MCF 10A (cell line): ENCODE data around the gene STIM1. TPM values are rescaled to one million over a fixed set of nuclear protein-coding genes. Genes with fewer than 3 reads are reported as not detected.
"Not testable (repeated sequence)": the region's sequence is repeated elsewhere in the genome, so short reads cannot be mapped to it uniquely, and the experiment has no call there.

ENCODE experiments used
- BruUV-seq: library from RNA; stranded (reverse); fragments of 400-500 nt; replicated peaks from 2 replicates; lab custom pipeline; 2021; lab: Mats Ljungman, UMichigan
- CTCF ChIA-PET: fragments of 300-600 bp; sonication (Branson Sonifier 250); formaldehyde crosslinking; extraction: SDS; loops from one replicate; lab custom pipeline; 2021; ENCODE audit warnings: antibody characterized with exemption, inconsistent platforms; lab: Yijun Ruan, JAX
- POLR2A ChIA-PET: fragments of 300-600, 350-650 bp; sonication (Branson Sonifier 250); formaldehyde crosslinking; extraction: SDS; loops from one replicate; lab custom pipeline; 2020; ENCODE audit warnings: antibody characterized with exemption, inconsistent platforms; lab: Yijun Ruan, JAX
- DNase-seq: peaks from one replicate; pipeline ENCODE4 v3.0.0-alpha.2; 2018; ENCODE audit not compliant: unreplicated experiment
- H3K27ac Mint-ChIP-seq: one replicate; pipeline ENCODE4 v1.8.0; 2022; ENCODE audit warnings: mild to moderate bottlenecking, low read depth, mixed read lengths; ENCODE audit not compliant: unreplicated experiment
- H3K27me3 Mint-ChIP-seq: one replicate; pipeline ENCODE4 v1.8.0; 2022; ENCODE audit warnings: mixed read lengths; ENCODE audit not compliant: insufficient read depth, unreplicated experiment
- H3K36me3 Mint-ChIP-seq: one replicate; pipeline ENCODE4 v1.8.0; 2022; ENCODE audit warnings: mild to moderate bottlenecking, moderate library complexity, mixed read lengths; ENCODE audit not compliant: insufficient read depth, unreplicated experiment
- H3K4me1 Mint-ChIP-seq: one replicate; pipeline ENCODE4 v1.8.0; 2022; ENCODE audit warnings: mixed read lengths; ENCODE audit not compliant: insufficient read depth, unreplicated experiment
- H3K4me3 Mint-ChIP-seq: one replicate; pipeline ENCODE4 v1.8.0; 2022; ENCODE audit warnings: mild to moderate bottlenecking, moderate library complexity, mixed read lengths; ENCODE audit not compliant: unreplicated experiment
- H3K9me3 Mint-ChIP-seq: one replicate; pipeline ENCODE4 v1.8.0; 2022; ENCODE audit warnings: mixed read lengths; ENCODE audit not compliant: unreplicated experiment
- CTCF ChIP-seq: fragments of 200-600 bp; IDR thresholded peaks from one replicate; pipeline ENCODE4 v1.8.0; 2022; ENCODE audit warnings: antibody characterized with exemption, mild to moderate bottlenecking; ENCODE audit not compliant: unreplicated experiment
- intact Hi-C: fragments of 100-400 bp; cut with micrococcal nuclease; formaldehyde crosslinking; loops from 2 replicates; pipeline ENCODE4 v1.14.1; 2022
- total RNA-seq: library from RNA; stranded (reverse); gene quantifications from 2 replicates; pipeline ENCODE4 v1.2.3, GENCODE V29; 2022

STIM1 gene
- total RNA-seq, 1 experiment from 2014 or later, result 41.2 TPM

- peak; percentile 17 for DNase-seq
- CTCF ChIA-PET, result interaction anchor here (0.7 to 1.8 kb wide), 2 partner anchors 26 to 79 kb away, joined by 3 to 8 read pairs; no protein-coding TSS in a partner anchor
- H3K27me3 Mint-ChIP-seq, result no peaks in the 10 kb centered on the region
Measured at GRCh38 chr11:3994030-3994640, 138.7 kb downstream of the STIM1 start.

GRCh38 chr11:3995307-3995706, 139.8 kb downstream of the STIM1 start:
- no peak for TF ChIP-seq CTCF
- Mint-ChIP-seq H3K4me1 (no peaks in the 10 kb centered on the region), H3K36me3 (no peaks in the 10 kb centered on the region), H3K9me3 (peaks cover 31% of the 10 kb centered on the region), H3K4me3 (no peak overlapping the region), H3K27ac (no peak overlapping the region), H3K27me3 (no peaks in the 10 kb centered on the region)
- no peak for DNase-seq
- intact Hi-C loops, result no loop called here
- ChIA-PET POLR2A (no interaction called here), CTCF (interaction anchor here (1.0 to 2.9 kb wide), 3 partner anchors 64 to 146 kb away, joined by 3 to 8 read pairs (median 4); no protein-coding TSS in a partner anchor)
- no TSS peak for BruUV-seq

More at GRCh38 chr11:3994030-3994640, 138.7 kb downstream of the STIM1 start:
- no peaks in the 10 kb centered on the region for H3K36me3 Mint-ChIP-seq
- peaks cover 25% of the 10 kb centered on the region for H3K9me3 Mint-ChIP-seq
- intact Hi-C loops, result no loop called here
- H3K4me1 Mint-ChIP-seq, result no peaks in the 10 kb centered on the region
- no TSS peak for BruUV-seq
- H3K4me3 Mint-ChIP-seq, result no peak overlapping the region
- TF ChIP-seq CTCF, result no peak
- POLR2A ChIA-PET, result no interaction called here
- H3K27ac Mint-ChIP-seq, result no peak overlapping the region

- no peaks in the 10 kb centered on the region for H3K4me1 Mint-ChIP-seq
- no peak for TF ChIP-seq CTCF
- no peak for DNase-seq
- H3K4me3 Mint-ChIP-seq, result no peak overlapping the region
- H3K9me3 Mint-ChIP-seq, result peaks cover 38% of the 10 kb centered on the region
- no TSS peak for BruUV-seq
- intact Hi-C loops, result no loop called here
- CTCF ChIA-PET, result interaction anchor here (0.7 to 2.9 kb wide), 8 partner anchors 11 to 147 kb away, joined by 3 to 8 read pairs (median 4); no protein-coding TSS in a partner anchor
- H3K27me3 Mint-ChIP-seq, result no peaks in the 10 kb centered on the region
- no peak overlapping the region for H3K27ac Mint-ChIP-seq
- no peaks in the 10 kb centered on the region for H3K36me3 Mint-ChIP-seq
- POLR2A ChIA-PET, result interaction anchor here (0.5 to 0.8 kb wide), 3 partner anchors 21 to 34 kb away, joined by 3 read pairs; no protein-coding TSS in a partner anchor
Measured at GRCh38 chr11:3995949-3996554, 140.6 kb downstream of the STIM1 start.

GRCh38 chr11:3996651-3997050, 141.2 kb downstream of the STIM1 start:
- intact Hi-C loops, result no loop called here
- Mint-ChIP-seq H3K9me3 (peaks cover 39% of the 10 kb centered on the region), H3K4me3 (no peak overlapping the region), H3K27me3 (no peaks in the 10 kb centered on the region), H3K4me1 (no peaks in the 10 kb centered on the region), H3K27ac (no peak overlapping the region), H3K36me3 (no peaks in the 10 kb centered on the region)
- ChIA-PET CTCF (interaction anchor here (0.7 to 2.9 kb wide), 6 partner anchors 22 to 147 kb away, joined by 3 to 8 read pairs (median 4); no protein-coding TSS in a partner anchor), POLR2A (interaction anchor here (0.8 kb wide), 1 partner anchor 22 kb away, joined by 3 read pairs; no protein-coding TSS in a partner anchor)
- DNase-seq, result no peak
- no peak for TF ChIP-seq CTCF
- BruUV-seq, result no TSS peak

- H3K27ac Mint-ChIP-seq, H3K9me3 Mint-ChIP-seq, H3K4me3 Mint-ChIP-seq, intact Hi-C loops, CTCF ChIA-PET, DNase-seq, POLR2A ChIA-PET, H3K36me3 Mint-ChIP-seq, H3K4me1 Mint-ChIP-seq, H3K27me3 Mint-ChIP-seq, BruUV-seq: not testable (repeated sequence)
Measured at GRCh38 chr11:4004753-4005152, 149.3 kb downstream of the STIM1 start.
